Small intestine (tissue), 4 donors: ENCODE results near the gene GPRC5B. TPM values are rescaled to one million over a fixed set of nuclear protein-coding genes. Genes with fewer than 3 reads are reported as not detected.

ENCODE experiments used
- polyA plus RNA-seq, 4 donors: library from polyadenylated mRNA; stranded (reverse) in 3 of 4; unstranded in 1 of 4; fragments of 200-250 nt in 3 of 4; fragments of 120-200 nt in 1 of 4; gene quantifications; one replicate each; pipeline versions ENCODE4 v1.2.1 to v1.2.3, GENCODE V29; 2013
- donor health status: healthy with polysubstance abuse.
- donor health status: Bipolar disorder and iron deficiency.
- donor health status: healthy.

The GPRC5B gene
- polyA plus RNA-seq, 4 donors, result 0.22 to 44.0 (median 9.2) TPM

Other genes starting within 250 kb of the GPRC5B start
- gene KNOP1, start 166.6 kb downstream of the GPRC5B start, polyA plus RNA-seq, result 10 to 100 TPM in 2 of 4 donors, 1 to 10 TPM in 2; 9.6 to 29.6 (median 14.1) TPM
- gene IQCK, start 166.6 kb downstream of the GPRC5B start, polyA plus RNA-seq, result 10 to 100 TPM in 1 of 4 donors, 1 to 10 TPM in 3; 1.1 to 12.6 (median 5.1) TPM
- not detected for gene GPR139, start 189.0 kb upstream of the GPRC5B start, polyA plus RNA-seq